ENCODE data around the gene NTSR2. TPM values are rescaled to one million over a fixed set of nuclear protein-coding genes. Genes with fewer than 3 reads are reported as not detected.

Gene NTSR2
- polyA plus RNA-seq, 4 donors, result 0.06 TPM; not detected in 3

DNA sequence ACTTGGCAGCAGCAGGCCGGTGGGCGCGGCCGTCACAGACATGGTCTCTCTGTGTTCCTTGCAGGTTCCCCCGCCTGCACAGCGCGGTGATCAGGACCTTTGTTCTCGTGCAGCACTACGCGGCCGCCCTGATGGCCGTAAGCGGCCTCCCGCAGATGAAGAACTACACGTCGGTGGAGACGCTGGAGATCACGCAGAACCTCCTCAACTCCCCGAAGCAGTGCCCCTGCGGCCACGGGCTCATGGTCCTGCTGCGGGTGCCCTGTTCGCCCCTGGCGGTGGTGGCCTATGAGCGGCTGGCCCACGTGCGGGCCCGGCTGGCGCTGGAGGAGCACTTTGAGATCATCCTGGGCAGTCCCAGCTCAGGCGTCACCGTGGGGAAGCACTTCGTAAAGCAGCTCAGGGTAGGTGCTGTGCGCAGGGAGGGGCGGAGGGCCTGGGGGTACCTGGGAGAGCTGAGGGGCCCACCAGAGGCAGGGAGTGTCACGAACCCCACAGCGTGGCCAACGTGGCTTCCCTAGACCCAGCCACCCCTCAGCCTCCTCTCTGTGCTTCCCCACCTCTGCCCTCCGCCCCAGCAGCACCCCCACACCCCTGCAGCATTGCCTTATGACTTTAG is 59.3 kb downstream of the NTSR2 start:
- H3K4me1 ChIP-seq (ENCODE audit: control insufficient read depth in 3 of 3, insufficient read depth in 2 of 3, low read depth in 1 of 3, low read length in 2 of 3), result no peaks in the 10 kb centered on the region
- no peak overlapping the region for H3K4me3 ChIP-seq (ENCODE audit: low read depth in 1 of 3, low read length in 3 of 3)
- no peak overlapping the region for H3K27ac ChIP-seq (ENCODE audit: low read depth in 1 of 3, low read length in 2 of 3)
- 93 to 96% (median 93%) methylated on average over 37 to 38 of the region's 38 CpGs for WGBS, 3 donors
- peaks cover 0 to 9% (median 0%) of the 10 kb centered on the region in 3 donors for H3K36me3 ChIP-seq (ENCODE audit: control insufficient read depth in 3 of 3, insufficient read depth in 2 of 3, low read depth in 1 of 3, low read length in 3 of 3)
- H3K9me3 ChIP-seq (ENCODE audit: control insufficient read depth in 2 of 2, insufficient read depth in 1 of 2, low read depth in 1 of 2, low read length in 1 of 2), result no peaks in the 10 kb centered on the region
- FAIRE-seq (no peak), DNase-seq (no peak)
- H3K27me3 ChIP-seq (ENCODE audit: control insufficient read depth in 3 of 3, insufficient read depth in 3 of 3, low read length in 3 of 3), result no peaks in the 10 kb centered on the region

Other genes with a start within 250 kb of the NTSR2 start
- 10 to 100 TPM in 1 of 4 donors, 1 to 10 TPM in 3; 4.6 to 15.3 (median 5.7) TPM for gene E2F6, start 204.0 kb downstream of the NTSR2 start, polyA plus RNA-seq
- 1 to 10 TPM in 2 of 4 donors, under 1 TPM in 1, not detected in 1; 0.76 to 1.8 (median 1.4) TPM for gene GREB1, start 136.2 kb downstream of the NTSR2 start, polyA plus RNA-seq
- gene LPIN1, start 76.4 kb upstream of the NTSR2 start, polyA plus RNA-seq, result 10 to 100 TPM in 1 of 4 donors, 1 to 10 TPM in 3; 7.2 to 17.1 (median 8.5) TPM